Esophagus squamous epithelium (tissue), 4 donors: ENCODE measurements around the gene PDF.

Source experiments
- CTCF ChIP-seq, 6 experiments: fragments of 450-650 bp in 4 of 6; fragments of 200-600 bp in 2 of 6; sonication (generic) in 2 of 6; IDR thresholded peaks; one replicate each; pipeline ENCODE4 v1.5.1; 2016 to 2019; ENCODE audit warnings: antibody characterized with exemption in 6 of 6, mild to moderate bottlenecking in 4 of 6, moderate library complexity in 4 of 6
- POLR2A ChIP-seq, 4 donors: fragments of 450-650 bp; IDR thresholded peaks; one replicate each; pipeline ENCODE4 v1.6.1; 2017; ENCODE audit warnings: antibody characterized with exemption in 4 of 4, mild to moderate bottlenecking in 4 of 4, moderate library complexity in 3 of 4

DNA sequence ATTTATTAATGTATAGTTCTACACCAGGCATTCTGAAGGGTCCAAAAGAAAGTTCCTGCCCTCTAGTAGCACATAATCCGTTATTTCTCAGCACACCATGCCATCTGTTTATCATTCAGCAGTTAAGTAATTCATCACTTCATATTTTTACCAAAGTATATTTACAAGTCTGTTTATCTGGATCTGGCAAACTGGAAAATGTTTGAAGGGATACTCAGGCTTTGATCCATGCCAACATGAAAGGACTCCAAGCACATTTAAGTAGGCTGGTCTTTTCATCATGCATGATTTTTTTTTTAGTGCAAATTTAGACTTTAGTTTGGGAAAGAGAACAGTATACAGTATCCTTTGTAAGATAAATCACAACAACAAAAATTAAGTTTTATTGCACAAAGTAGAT is 23.3 kb downstream of the PDF start:
- TF ChIP-seq POLR2A (IDR thresholded peaks at IDR 0.05) (no peak), CTCF (IDR thresholded peaks at IDR 0.05) (no peak)
